HG03442 (cell line): ENCODE measurements around the gene PTPRT.

Experiments
- ATAC-seq: cut with Tn5 transposase; IDR thresholded peaks from one replicate; pipeline ENCODE4 v1.9.1; 2021; ENCODE audit warnings: mild to moderate bottlenecking, moderate library complexity; ENCODE audit not compliant: unreplicated experiment

The PTPRT gene

GRCh38 chr20:42646250-42646649 lies 543.5 kb downstream of the PTPRT start:
- no peak for ATAC-seq

DNA sequence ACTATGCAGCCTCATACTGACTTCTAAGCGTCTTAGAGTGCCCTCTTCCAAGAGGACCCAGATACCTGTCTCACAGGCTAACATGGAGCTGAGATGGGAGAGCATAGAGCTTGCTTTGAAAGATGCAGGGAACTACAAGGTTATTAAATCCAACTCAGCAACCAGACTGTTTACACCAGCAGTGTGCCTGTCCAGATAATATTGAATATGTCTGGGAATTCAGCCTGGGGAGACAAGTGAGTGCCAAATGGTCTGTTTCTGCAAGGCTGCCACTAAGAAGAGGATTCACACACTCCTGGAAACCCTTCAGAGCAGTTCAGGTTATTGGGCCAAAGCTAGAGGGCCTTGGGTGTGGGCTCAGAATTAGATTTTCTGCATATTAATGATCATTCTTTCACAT lies 547.8 kb downstream of the PTPRT start:
- no peak for ATAC-seq

- ATAC-seq: no peak
Measured at GRCh38 chr20:42639140-42639539, 550.6 kb downstream of the PTPRT start.

DNA sequence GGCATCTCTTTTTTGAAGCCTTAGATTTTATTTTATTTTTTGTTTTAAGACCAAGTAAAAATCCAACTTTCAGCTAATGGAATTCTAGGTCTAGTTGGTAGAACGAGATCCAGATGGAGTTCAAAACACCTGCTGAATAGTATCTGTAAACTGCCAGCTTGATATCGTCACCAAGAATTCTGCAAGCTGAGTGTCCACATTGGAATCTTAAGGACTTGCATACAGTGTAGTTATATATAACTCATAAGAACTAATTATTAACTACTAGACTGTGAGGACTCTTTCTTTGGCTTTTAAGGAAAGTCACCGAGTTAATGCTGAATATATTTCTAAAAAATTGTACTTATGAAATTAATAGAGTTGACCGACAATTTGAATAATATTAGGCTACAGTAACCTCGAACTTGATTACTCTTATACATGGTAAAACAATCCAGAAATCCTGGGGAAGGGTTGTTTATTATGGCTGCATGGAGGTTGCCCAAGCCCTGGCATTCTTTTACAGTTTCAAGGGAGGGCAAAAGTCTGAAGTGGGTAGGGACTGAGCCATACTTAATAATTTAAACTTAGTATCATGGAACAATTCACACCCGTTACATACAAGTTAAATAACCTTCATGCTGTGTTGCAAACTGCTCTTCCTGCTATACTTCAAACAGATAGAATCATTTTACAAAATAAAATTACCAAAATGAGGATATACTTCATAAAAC lies 553.9 kb downstream of the PTPRT start:
- no peak for ATAC-seq

DNA sequence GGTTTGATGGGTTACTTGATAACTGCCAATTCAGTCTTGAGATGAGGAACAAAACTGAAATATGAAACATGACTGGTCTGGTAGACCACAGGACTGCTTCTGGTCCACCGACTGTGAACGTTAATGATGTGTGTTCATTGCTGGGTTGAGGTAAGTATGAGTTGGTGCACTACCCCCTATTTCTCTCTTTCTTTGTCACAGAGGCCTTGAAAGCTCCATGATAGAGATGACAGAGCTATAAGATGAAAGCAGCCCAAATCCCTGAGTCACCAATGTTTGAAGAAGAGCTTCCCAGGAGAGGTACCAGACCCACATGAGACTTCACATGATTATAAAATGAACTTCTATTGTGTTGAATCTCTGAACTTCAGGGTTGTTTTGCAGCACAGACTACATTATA lies 555.5 kb downstream of the PTPRT start:
- no peak for ATAC-seq

DNA sequence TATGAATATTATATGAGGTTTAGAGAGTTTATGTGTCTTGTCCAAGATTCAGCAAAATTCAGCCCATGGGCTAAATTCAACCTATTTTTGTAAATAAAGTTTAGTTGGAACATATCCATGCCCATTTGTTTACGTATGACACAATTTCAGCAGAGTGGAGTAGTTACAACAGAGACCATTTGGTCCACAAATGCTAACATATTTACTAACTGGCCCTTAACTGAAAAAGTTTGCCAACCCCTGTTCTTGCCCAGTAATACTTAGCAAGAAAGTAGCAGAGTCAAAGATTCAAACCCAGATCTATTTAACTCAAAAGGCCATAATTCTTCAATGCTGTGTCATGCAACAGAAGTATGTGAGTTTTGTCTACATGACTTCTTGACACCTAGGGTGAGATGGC lies 561.0 kb downstream of the PTPRT start:
- ATAC-seq: no peak

GRCh38 chr20:42613076-42613475 lies 576.6 kb downstream of the PTPRT start:
- no peak for ATAC-seq

DNA sequence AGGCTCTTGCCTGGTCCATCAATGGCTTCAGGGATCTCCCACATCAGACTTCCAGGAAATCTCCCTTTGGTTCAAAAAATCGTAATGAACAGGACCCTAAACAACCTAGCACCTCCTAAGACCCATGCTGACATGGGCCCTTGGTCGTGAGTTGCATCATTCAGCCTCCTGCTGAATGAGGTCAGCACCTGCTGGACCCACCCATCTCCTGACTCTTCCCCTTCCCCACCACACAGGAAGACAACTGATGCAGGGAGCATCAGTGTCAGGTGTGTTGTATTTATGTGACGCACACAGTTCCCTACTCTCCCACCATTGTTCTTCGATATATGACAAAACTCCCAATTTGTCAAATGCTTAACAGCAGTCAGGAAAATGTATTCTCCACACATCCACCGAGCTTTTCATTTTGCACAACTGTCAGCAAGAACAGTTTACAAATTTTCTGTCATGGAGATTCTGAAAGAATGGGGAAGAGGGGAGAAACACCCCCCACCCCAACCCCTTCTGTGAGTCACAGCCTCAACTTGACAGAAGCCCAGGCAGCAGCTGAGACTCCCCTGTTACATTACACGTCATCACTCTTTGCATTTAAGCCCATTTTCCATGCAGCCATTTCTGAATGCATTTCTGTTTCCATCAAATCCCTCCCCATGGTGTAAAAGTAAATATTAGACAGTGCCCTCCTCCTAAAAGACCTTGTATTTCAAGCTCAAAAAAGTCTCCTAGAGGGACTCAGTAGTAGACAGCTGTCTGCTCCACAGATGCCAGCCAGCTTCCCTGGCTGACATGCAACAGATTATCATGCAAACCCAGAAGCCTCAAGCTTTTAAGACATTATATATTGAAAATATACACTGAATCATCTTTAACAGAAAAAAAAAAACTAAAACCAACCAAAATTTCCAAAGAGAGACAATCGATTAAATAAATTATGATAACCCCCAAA lies 577.5 kb downstream of the PTPRT start:
- no peak for ATAC-seq

DNA sequence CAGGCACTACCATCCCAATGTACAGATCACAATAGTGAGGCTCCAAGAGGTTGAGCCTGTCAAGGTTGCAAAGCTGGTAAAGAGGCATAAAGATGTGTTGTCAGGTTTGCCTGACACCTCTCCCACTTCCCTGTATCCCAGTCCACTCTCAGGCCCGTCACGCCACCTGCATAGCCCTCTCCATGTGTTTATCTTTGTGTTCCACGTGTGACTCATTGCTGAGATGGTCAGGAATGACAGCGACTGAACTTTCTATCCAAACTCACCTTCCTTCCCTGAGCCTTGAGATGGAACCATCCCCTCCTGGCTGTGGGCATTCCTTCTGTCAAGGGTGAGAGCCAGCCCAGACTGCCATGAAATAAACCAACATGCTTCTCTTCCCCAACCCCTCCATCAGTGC lies 578.3 kb downstream of the PTPRT start:
- no peak for ATAC-seq

GRCh38 chr20:42610070-42610469 lies 579.6 kb downstream of the PTPRT start:
- no peak for ATAC-seq

GRCh38 chr20:42609618-42610017 lies 580.1 kb downstream of the PTPRT start:
- no peak for ATAC-seq

DNA sequence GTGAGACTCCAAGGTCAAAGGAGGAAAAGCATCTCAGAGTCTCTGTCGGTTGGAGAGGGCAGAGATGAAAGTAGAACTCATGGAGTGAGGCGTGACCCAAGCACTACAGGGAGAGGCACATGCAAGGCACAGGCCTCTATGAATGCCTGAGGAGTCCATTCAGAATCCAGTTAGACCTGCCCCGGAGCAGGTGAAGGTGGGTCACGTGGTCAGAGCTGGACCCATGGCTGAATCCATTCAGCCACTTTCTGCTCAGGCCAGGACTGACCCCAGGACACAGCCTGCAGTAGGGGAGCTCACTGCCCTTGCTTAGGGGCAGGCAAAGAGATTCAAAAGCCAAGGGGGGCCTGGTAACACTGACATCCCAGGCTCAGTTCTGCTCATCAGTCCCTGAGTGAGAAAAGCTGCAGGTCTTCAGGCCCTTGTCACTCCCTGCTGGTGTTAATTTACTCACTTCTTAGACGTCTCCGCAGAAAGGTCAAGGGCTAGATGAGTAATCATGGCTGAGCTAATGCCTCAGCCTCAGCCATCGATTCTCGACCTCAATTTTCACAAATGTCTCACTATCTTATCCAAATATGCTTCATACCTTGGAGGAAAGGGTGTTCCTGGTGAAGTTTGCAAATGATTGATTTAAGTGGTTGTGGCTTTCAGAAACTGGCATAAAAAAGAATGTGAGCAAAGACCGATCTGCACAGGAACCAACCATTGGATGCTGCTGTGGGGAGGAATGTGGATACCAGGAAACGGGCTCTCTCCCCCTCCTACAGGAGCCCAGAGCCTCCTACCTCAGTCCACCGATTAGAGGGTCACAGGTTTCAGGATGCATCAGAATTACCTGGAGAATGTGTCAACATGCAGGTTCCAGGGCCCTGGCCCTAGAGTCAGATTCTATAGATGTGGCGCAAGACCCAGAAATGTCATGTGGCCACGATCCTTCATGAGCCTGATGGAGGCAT lies 584.4 kb downstream of the PTPRT start:
- ATAC-seq: no peak

GRCh38 chr20:42603655-42604054 lies 586.1 kb downstream of the PTPRT start:
- no peak for ATAC-seq

DNA sequence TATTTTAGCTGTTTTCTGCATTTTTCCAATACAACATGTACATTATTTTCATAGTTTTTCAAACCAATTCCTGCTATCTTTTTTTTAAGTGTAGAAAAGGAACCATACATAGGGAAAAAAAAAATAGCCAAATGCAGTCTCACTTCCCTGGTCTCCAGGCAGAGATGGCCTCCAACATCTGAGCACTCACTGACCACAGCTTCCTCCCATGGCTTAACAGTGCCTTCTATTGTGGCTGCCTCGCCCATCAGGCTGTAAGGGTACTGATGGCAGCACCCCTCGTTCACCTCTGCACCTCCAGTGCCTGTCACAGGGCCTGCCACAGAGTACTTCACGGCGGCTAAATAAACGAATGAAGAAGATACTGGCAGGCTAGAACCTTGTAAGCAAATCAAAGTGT lies 591.1 kb downstream of the PTPRT start:
- ATAC-seq: no peak

DNA sequence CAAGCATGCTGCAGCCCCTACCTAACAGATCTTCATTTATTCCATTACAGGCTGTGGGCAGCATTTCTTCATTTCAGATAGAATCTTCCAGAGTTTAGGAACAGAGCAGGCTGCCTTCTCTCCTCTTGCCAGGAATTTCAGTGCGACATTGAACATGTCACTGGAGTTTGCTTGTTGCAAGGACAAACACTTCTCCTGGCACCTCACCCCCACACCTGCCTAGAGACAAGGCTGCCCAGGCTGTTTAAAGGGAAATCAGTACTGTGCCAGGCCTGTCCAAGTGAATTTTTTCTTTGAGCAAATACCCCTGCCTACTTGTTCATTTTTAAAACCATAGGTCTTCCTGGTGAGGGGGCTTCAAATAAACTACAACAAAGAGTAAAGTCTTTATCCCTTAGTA lies 594.1 kb downstream of the PTPRT start:
- no peak for ATAC-seq

DNA sequence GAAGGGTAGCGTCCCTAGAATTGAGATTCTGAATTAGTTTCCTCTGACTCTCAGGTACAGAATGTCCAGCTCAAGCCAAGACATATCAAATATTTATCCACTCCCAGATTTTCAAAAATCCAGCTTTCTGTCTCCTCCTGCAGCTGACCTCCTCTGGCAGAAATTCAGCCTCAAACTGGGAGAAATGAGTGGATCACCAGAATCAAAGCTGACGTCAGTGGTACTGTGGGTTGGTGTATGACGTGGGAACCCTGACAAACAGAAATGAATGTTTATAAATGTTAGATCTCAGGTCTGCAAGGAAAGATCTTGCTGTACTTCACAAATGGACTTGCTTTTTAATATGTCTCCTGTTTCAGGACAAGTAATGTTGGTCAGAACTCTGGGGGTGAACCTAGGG lies 595.0 kb downstream of the PTPRT start:
- no peak for ATAC-seq

- no peak for ATAC-seq
Measured at GRCh38 chr20:42594011-42594410, 595.7 kb downstream of the PTPRT start.

GRCh38 chr20:42589976-42590639 lies 599.6 kb downstream of the PTPRT start:
- no peak for ATAC-seq

- no peak for ATAC-seq
Measured at GRCh38 chr20:42588847-42589246, 600.9 kb downstream of the PTPRT start.

- no peak for ATAC-seq
Measured at GRCh38 chr20:42587427-42587826, 602.3 kb downstream of the PTPRT start.

DNA sequence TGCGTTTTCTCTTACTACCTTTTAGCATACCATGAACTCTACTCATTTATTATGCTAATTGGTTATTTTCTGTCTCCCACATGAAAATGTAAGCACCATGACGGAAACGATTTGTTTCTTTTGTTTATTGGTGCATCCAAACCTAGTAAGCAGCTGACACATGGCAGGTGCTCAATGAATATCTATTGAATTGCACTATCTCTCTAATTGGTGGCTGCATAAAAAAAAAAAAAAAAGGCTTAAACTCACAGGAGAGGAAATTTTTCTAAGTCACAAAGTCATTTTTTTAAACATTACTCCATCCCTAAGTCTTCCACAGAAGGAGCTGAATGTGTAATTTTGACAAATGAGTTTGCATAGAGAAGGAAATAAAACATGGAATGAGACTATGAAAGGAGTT lies 608.4 kb downstream of the PTPRT start:
- ATAC-seq: no peak
